Fibroblast of lung (primary cell): ENCODE measurements around the gene ZNF132. TPM values are rescaled to one million over a fixed set of nuclear protein-coding genes. Genes with fewer than 3 reads are reported as not detected.

Source experiments
- DNase-seq, 2 donors: peaks; one replicate each; pipeline versions ENCODE4 v3.0.0 to v3.0.0-alpha.2; 2010; ENCODE audit warnings: low read depth in 2 of 2
- H2AFZ ChIP-seq: 2 replicates; pipeline ENCODE4 v1.5.1; 2012; ENCODE audit warnings: low read length, control low read depth, inconsistent platforms
- H3K27ac ChIP-seq: 2 replicates; pipeline ENCODE4 v1.5.1; 2011; ENCODE audit warnings: low read length, control low read depth; ENCODE audit not compliant: insufficient read depth
- H3K27me3 ChIP-seq: 2 replicates; pipeline ENCODE4 v1.5.1; 2011; ENCODE audit warnings: mild to moderate bottlenecking, low read length; ENCODE audit not compliant: control insufficient read depth, insufficient read depth
- H3K36me3 ChIP-seq: 2 replicates; pipeline ENCODE4 v1.5.1; 2011; ENCODE audit warnings: low read length; ENCODE audit not compliant: control insufficient read depth, insufficient read depth
- H3K4me1 ChIP-seq: 2 replicates; pipeline ENCODE4 v1.5.1; 2011; ENCODE audit warnings: low read length; ENCODE audit not compliant: control insufficient read depth, insufficient read depth; ENCODE audit errors: extremely low read depth
- H3K4me2 ChIP-seq: 2 replicates; pipeline ENCODE4 v1.5.1; 2011; ENCODE audit warnings: low read length, control low read depth; ENCODE audit not compliant: insufficient read depth; ENCODE audit errors: extremely low read depth
- H3K4me3 ChIP-seq, 4 experiments: fragments of 200-600 bp in 1 of 4; sonication (generic) in 1 of 4; replicated peaks in 1 of 4; 2 replicates each; pipeline ENCODE4 v1.5.1; 2011 to 2016; ENCODE audit warnings: low read length in 4 of 4, low read depth in 3 of 4, mild to moderate bottlenecking in 3 of 4, control low read depth in 2 of 4, inconsistent platforms in 1 of 4, mixed read lengths in 1 of 4; ENCODE audit not compliant: insufficient read depth in 1 of 4; ENCODE audit errors: control extremely low read depth in 1 of 4
- H3K79me2 ChIP-seq: 2 replicates; pipeline ENCODE4 v1.5.1; 2012; ENCODE audit warnings: mild to moderate bottlenecking, low read length, inconsistent platforms; ENCODE audit not compliant: control insufficient read depth, insufficient read depth
- H3K9ac ChIP-seq: 2 replicates; pipeline ENCODE4 v1.5.1; 2011; ENCODE audit warnings: mild to moderate bottlenecking, low read length, control low read depth; ENCODE audit not compliant: insufficient read depth
- H3K9me3 ChIP-seq: 2 replicates; pipeline ENCODE4 v1.5.1; 2012; ENCODE audit warnings: low read depth, low read length; ENCODE audit not compliant: control insufficient read depth, insufficient read depth
- H4K20me1 ChIP-seq: 2 replicates; pipeline ENCODE4 v1.5.1; 2011; ENCODE audit warnings: low read length; ENCODE audit not compliant: control insufficient read depth, insufficient read depth; ENCODE audit errors: extremely low read depth
- EZH2 ChIP-seq: IDR thresholded peaks from 2 replicates; pipeline ENCODE4 v1.5.1; 2012; ENCODE audit warnings: low read length, control low read depth, mild to moderate bottlenecking; ENCODE audit errors: missing control alignments
- polyA plus RNA-seq, 2 donors: library from polyadenylated mRNA; depleted of rRNA in 1 of 2; stranded (reverse) in 1 of 2; unstranded in 1 of 2; fragments of >200 nt; gene quantifications; 2 replicates each; pipeline ENCODE4 v1.2.1, GENCODE V29; 2011 to 2012; ENCODE audit warnings: missing spikeins in 1 of 2
- total RNA-seq: library from RNA; depleted of rRNA; stranded (reverse); fragments of >200 nt; gene quantifications from 2 replicates; pipeline ENCODE4 v1.2.1, GENCODE V29; 2014
- TF ChIP-seq, protein P1 (sequence below), 2 donors: IDR thresholded peaks in 1 of 2; conservative IDR thresholded peaks in 1 of 2; 1 replicate in 1 of 2; 2 replicates in 1 of 2; pipeline ENCODE4 v1.5.1; 2011 to 2012; ENCODE audit warnings: low read length in 2 of 2, control low read depth in 1 of 2, inconsistent platforms in 1 of 2, low read depth in 1 of 2, mild to moderate bottlenecking in 1 of 2

Gene ZNF132
- total and polyA plus RNA-seq, 2 donors (not counting 1 experiment from before 2014, with no cell fraction given) = 4.1 to 14.5 TPM

DNA sequence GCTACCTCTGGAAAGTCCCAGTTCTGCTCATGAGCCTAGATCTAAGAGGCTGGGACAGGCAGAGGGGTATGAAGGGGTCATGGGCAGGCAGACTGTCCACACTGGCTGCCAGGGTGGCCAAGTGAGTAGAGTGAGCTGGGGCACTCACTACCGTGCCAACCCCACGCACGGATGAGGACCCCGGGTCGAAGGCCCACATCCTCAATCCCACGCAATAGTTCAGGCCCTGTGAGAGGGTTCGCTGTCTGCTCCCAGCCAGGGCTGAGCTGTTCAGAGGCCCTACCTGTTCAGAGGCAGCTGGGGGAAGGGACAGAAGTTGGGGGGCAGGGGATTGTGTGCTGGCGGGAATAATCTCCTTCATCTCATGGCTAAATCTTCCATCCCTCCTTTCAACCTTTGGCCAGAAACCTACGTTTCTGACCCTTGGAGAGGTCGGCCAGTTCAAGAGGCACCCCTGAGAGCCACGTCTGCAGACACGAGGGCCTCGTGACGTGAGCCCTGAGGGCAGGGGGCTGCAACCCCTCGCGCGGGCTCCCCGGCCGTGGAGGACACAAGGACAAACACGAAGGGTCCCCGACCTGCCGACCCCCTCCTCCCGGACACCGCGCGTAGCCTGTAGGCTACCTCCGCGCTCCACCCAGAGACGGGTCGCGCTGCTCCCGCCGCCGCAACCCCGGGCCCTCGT lies 53.9 kb downstream of the ZNF132 start:
- Histone ChIP-seq H3K4me2 (peak overlapping the region; percentile 97), H3K27ac (peak overlapping the region; percentile 89), H2AFZ (peak overlapping the region; percentile 2), H3K27me3 (no peaks in the 10 kb centered on the region), H3K79me2 (peaks cover 36% of the 10 kb centered on the region), H3K9ac (peak overlapping the region; percentile 80), H3K4me3 (peak overlapping the region; percentile 72 to 99 (median 92)), H4K20me1 (no peaks in the 10 kb centered on the region), H3K9me3 (no peaks in the 10 kb centered on the region), H3K4me1 (peaks cover 14% of the 10 kb centered on the region), H3K36me3 (peaks cover 2% of the 10 kb centered on the region)
- TF ChIP-seq, protein P1, sequence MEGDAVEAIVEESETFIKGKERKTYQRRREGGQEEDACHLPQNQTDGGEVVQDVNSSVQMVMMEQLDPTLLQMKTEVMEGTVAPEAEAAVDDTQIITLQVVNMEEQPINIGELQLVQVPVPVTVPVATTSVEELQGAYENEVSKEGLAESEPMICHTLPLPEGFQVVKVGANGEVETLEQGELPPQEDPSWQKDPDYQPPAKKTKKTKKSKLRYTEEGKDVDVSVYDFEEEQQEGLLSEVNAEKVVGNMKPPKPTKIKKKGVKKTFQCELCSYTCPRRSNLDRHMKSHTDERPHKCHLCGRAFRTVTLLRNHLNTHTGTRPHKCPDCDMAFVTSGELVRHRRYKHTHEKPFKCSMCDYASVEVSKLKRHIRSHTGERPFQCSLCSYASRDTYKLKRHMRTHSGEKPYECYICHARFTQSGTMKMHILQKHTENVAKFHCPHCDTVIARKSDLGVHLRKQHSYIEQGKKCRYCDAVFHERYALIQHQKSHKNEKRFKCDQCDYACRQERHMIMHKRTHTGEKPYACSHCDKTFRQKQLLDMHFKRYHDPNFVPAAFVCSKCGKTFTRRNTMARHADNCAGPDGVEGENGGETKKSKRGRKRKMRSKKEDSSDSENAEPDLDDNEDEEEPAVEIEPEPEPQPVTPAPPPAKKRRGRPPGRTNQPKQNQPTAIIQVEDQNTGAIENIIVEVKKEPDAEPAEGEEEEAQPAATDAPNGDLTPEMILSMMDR (conservative IDR thresholded peaks at IDR 0.05 in 1 of 2, IDR thresholded peaks at IDR 0.05 in 1 of 2; ENCODE audit: low read depth in 1 of 2, low read length in 2 of 2) = no peak
- no peak for TF ChIP-seq EZH2
- no peak for DNase-seq

DNA sequence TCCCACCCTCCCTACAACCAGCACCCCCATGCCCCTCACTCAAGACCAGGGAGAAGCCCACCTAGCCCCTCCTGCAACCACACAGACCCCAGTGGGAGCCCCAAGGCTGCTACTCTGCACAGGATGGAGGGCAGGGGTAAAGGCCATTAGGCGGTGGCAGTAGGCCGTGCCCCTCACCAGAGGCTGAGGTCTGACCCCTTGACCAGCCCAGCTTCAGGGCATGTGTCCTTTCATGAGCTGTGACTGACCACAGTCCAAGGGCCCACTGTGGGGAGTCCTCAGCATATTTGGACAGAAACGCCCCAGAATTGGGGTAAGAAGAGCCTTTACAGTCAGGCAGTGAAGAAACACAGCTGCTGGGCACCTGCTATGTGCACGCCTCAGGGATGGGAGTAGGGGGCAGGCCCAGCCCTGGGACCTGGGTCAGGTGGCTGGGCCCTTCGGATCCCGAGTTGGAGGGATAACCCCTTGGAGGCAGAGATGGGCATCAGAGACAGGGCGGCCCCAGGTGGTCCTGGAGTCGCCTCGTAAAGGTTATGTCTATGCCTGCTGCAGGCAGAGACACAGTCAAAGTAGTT lies 54.6 kb downstream of the ZNF132 start:
- Histone ChIP-seq H4K20me1 (no peaks in the 10 kb centered on the region), H3K4me3 (peak overlapping the region in 2 of 4 experiments; percentile 96 to 99), H3K9me3 (no peaks in the 10 kb centered on the region), H3K4me2 (peak overlapping the region; percentile 4), H3K9ac (no peak overlapping the region), H3K36me3 (peaks cover 2% of the 10 kb centered on the region), H3K4me1 (peaks cover 14% of the 10 kb centered on the region), H3K27me3 (no peaks in the 10 kb centered on the region), H2AFZ (no peak overlapping the region), H3K27ac (no peak overlapping the region), H3K79me2 (peaks cover 31% of the 10 kb centered on the region)
- TF ChIP-seq, protein P1 (conservative IDR thresholded peaks at IDR 0.05 in 1 of 2, IDR thresholded peaks at IDR 0.05 in 1 of 2; ENCODE audit: low read depth in 1 of 2, low read length in 2 of 2) = no peak
- no peak for TF ChIP-seq EZH2
- no peak for DNase-seq

DNA sequence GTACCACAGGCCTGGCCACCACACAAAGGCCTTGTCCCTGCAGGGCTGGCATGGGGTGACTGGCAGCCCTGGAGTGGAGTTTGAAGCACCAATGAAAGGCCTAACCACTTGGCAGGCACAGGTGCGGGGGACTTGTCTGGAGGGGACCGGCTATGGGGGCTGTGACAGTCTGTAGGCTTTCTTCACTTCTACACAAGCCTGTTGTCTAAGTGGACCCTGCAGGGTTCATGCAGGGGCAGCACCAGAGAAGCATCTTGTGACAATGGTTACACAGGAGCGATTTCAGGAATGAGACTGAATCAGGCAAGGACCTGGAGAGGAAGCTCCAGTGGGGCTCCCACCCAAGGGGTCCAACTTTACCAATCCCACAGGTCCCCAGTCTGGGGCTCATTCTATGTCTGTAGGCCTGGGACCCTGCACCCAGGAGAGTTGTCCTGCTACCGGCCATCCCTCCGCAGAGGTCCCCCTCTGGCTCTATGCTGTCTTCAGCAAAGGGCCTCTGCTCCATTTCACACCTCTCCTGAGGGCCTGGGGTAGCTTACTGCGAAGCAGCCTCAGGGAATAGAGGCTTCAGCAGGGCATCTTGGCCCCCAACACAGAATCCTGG lies 56.9 kb downstream of the ZNF132 start:
- no peaks in the 10 kb centered on the region for H4K20me1 ChIP-seq
- no peak overlapping the region for H3K9ac ChIP-seq
- TF ChIP-seq, protein P1 (conservative IDR thresholded peaks at IDR 0.05 in 1 of 2, IDR thresholded peaks at IDR 0.05 in 1 of 2; ENCODE audit: low read depth in 1 of 2, low read length in 2 of 2) = no peak
- no peak for TF ChIP-seq EZH2
- no peaks in the 10 kb centered on the region for H3K9me3 ChIP-seq
- no peaks in the 10 kb centered on the region for H3K36me3 ChIP-seq
- H3K79me2 ChIP-seq = peaks cover 16% of the 10 kb centered on the region
- H3K4me2 ChIP-seq = no peak overlapping the region
- no peak overlapping the region for H3K4me3 ChIP-seq
- H2AFZ ChIP-seq = no peak overlapping the region
- peaks cover 11% of the 10 kb centered on the region for H3K4me1 ChIP-seq
- H3K27me3 ChIP-seq = no peaks in the 10 kb centered on the region
- H3K27ac ChIP-seq = no peak overlapping the region
- DNase-seq = no peak
